Caco-2 (cell line): ENCODE data around the gene LMTK2. TPM values are rescaled to one million over a fixed set of nuclear protein-coding genes. Genes with fewer than 3 reads are reported as not detected.

Experiments used
- BruUV-seq: library from RNA; stranded (reverse); fragments of 400-500 nt; replicated peaks from 2 replicates; lab custom pipeline; 2021; lab: Mats Ljungman, UMichigan
- CTCF ChIA-PET: fragments of 300-600 bp; sonication (Branson Sonifier 250); formaldehyde crosslinking; loops from one replicate; lab custom pipeline; 2022; ENCODE audit warnings: antibody characterized with exemption; lab: Charles Lee
- POLR2A ChIA-PET: fragments of 300-600 bp; sonication (Branson Sonifier 250); formaldehyde crosslinking; loops from one replicate; lab custom pipeline; 2022; ENCODE audit warnings: antibody characterized with exemption; lab: Charles Lee
- DNase-seq, 2 experiments: peaks; one replicate each; pipeline versions ENCODE4 v3.0.0 to v3.0.0-alpha.2; 2020 to 2022
- H3K27me3 ChIP-seq: replicated peaks from 2 replicates; pipeline ENCODE4 v1.6.0; 2011; ENCODE audit warnings: low read length; ENCODE audit not compliant: control insufficient read depth, insufficient read depth
- H3K36me3 ChIP-seq: 2 replicates; pipeline ENCODE4 v1.5.1; 2011; ENCODE audit warnings: low read length; ENCODE audit not compliant: control insufficient read depth, insufficient read depth
- H3K4me1 ChIP-seq: fragments of 250-450 bp; sonication (Bioruptor Pico); 2 replicates; pipeline ENCODE4 v1.5.1; 2020; ENCODE audit warnings: mild to moderate bottlenecking
- H3K4me3 ChIP-seq: 2 replicates; pipeline ENCODE4 v1.5.1; 2011; ENCODE audit warnings: low read depth, mild to moderate bottlenecking, control low read depth, low read length
- H3K9me3 ChIP-seq: fragments of 250-450 bp; sonication (Bioruptor Pico); 2 replicates; pipeline ENCODE4 v1.5.1; 2020; ENCODE audit warnings: mild to moderate bottlenecking, moderate library complexity
- H3K27ac Mint-ChIP-seq: one replicate; pipeline ENCODE4 v1.8.0; 2022; ENCODE audit warnings: mixed read lengths; ENCODE audit not compliant: unreplicated experiment
- H3K27me3 Mint-ChIP-seq: one replicate; pipeline ENCODE4 v1.8.0; 2022; ENCODE audit warnings: mixed read lengths; ENCODE audit not compliant: insufficient read depth, unreplicated experiment
- H3K36me3 Mint-ChIP-seq: one replicate; pipeline ENCODE4 v1.8.0; 2022; ENCODE audit warnings: mild to moderate bottlenecking, mixed read lengths; ENCODE audit not compliant: insufficient read depth, unreplicated experiment
- H3K4me1 Mint-ChIP-seq: one replicate; pipeline ENCODE4 v1.8.0; 2022; ENCODE audit warnings: low read depth, mixed read lengths; ENCODE audit not compliant: unreplicated experiment
- H3K4me3 Mint-ChIP-seq: one replicate; pipeline ENCODE4 v1.8.0; 2022; ENCODE audit warnings: mild to moderate bottlenecking, moderate library complexity, mixed read lengths; ENCODE audit not compliant: unreplicated experiment
- H3K9me3 Mint-ChIP-seq: one replicate; pipeline ENCODE4 v1.8.0; 2022; ENCODE audit warnings: mixed read lengths; ENCODE audit not compliant: unreplicated experiment
- intact Hi-C: fragments of 100-400 bp; cut with micrococcal nuclease; formaldehyde crosslinking; loops from one replicate; pipeline ENCODE4 v1.10.0; 2022; ENCODE audit not compliant: unreplicated experiment
- total RNA-seq: library from RNA; stranded (reverse); gene quantifications from 2 replicates; pipeline ENCODE4 v1.2.3, GENCODE V29; 2022
- TF ChIP-seq, protein P1 (sequence below), 2 experiments: fragments of 200-600 bp in 1 of 2; IDR thresholded peaks; 1 replicate in 1 of 2; 2 replicates in 1 of 2; pipeline versions ENCODE4 v1.5.1 to v1.8.0; 2011 to 2022; ENCODE audit warnings: antibody characterized with exemption in 1 of 2, control low read depth in 1 of 2, inconsistent platforms in 1 of 2, low read depth in 1 of 2, low read length in 1 of 2, mild to moderate bottlenecking in 1 of 2, moderate library complexity in 1 of 2; ENCODE audit not compliant: insufficient read depth in 1 of 2, severe bottlenecking in 1 of 2, unreplicated experiment in 1 of 2

Gene LMTK2
- total RNA-seq, 1 experiment from 2014 or later, result 21.9 TPM

DNA sequence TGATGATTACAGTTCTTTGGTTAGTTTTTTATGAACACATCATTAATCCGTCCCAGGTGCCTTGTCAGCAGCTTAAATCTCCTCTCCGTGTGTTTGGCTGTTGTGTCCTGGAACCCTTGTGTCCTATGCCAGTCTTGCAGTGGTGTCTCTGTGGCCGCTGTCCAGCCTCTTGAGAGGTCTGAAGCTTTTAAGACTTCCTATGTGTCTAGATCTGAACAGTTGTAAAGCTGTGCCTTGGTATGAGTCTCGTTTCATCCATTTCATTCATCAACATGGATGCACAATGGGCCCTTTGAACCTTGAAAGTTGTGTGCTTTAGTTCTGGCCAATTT is 16.7 kb downstream of the LMTK2 start:
- Mint-ChIP-seq H3K27me3 (no peaks in the 10 kb centered on the region), H3K4me1 (no peaks in the 10 kb centered on the region), H3K4me3 (no peak overlapping the region), H3K36me3 (peaks cover 5% of the 10 kb centered on the region), H3K27ac (no peak overlapping the region), H3K9me3 (no peaks in the 10 kb centered on the region)
- ChIA-PET POLR2A (no interaction called here), CTCF (no interaction called here)
- Histone ChIP-seq H3K9me3 (no peaks in the 10 kb centered on the region), H3K27me3 (no peaks in the 10 kb centered on the region), H3K36me3 (no peaks in the 10 kb centered on the region), H3K4me3 (no peak overlapping the region), H3K4me1 (no peaks in the 10 kb centered on the region)
- intact Hi-C loops, result no loop called here
- no peak for DNase-seq
- no TSS peak for BruUV-seq
- TF ChIP-seq, protein P1, sequence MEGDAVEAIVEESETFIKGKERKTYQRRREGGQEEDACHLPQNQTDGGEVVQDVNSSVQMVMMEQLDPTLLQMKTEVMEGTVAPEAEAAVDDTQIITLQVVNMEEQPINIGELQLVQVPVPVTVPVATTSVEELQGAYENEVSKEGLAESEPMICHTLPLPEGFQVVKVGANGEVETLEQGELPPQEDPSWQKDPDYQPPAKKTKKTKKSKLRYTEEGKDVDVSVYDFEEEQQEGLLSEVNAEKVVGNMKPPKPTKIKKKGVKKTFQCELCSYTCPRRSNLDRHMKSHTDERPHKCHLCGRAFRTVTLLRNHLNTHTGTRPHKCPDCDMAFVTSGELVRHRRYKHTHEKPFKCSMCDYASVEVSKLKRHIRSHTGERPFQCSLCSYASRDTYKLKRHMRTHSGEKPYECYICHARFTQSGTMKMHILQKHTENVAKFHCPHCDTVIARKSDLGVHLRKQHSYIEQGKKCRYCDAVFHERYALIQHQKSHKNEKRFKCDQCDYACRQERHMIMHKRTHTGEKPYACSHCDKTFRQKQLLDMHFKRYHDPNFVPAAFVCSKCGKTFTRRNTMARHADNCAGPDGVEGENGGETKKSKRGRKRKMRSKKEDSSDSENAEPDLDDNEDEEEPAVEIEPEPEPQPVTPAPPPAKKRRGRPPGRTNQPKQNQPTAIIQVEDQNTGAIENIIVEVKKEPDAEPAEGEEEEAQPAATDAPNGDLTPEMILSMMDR (IDR thresholded peaks at IDR 0.05; ENCODE audit: insufficient read depth in 1 of 2, low read depth in 1 of 2, low read length in 1 of 2, severe bottlenecking in 1 of 2, unreplicated experiment in 1 of 2), result no peak

- no peak overlapping the region for H3K4me3 ChIP-seq
- ChIA-PET POLR2A (no interaction called here), CTCF (no interaction called here)
- H3K36me3 ChIP-seq, result no peaks in the 10 kb centered on the region
- no peaks in the 10 kb centered on the region for H3K27me3 Mint-ChIP-seq
- no peaks in the 10 kb centered on the region for H3K36me3 Mint-ChIP-seq
- peaks cover 6% of the 10 kb centered on the region for H3K4me1 ChIP-seq
- no peaks in the 10 kb centered on the region for H3K9me3 Mint-ChIP-seq
- H3K27ac Mint-ChIP-seq, result no peak overlapping the region
- no peak overlapping the region for H3K4me3 Mint-ChIP-seq
- H3K9me3 ChIP-seq, result no peaks in the 10 kb centered on the region
- BruUV-seq, result no TSS peak
- TF ChIP-seq, protein P1 (IDR thresholded peaks at IDR 0.05; ENCODE audit: insufficient read depth in 1 of 2, low read depth in 1 of 2, low read length in 1 of 2, severe bottlenecking in 1 of 2, unreplicated experiment in 1 of 2), result no peak
- H3K4me1 Mint-ChIP-seq, result peaks cover 12% of the 10 kb centered on the region
- no peak for DNase-seq
- intact Hi-C loops, result loop anchor here (1.0 kb wide), 1 partner anchor 19 kb away; no protein-coding TSS in a partner anchor
- H3K27me3 ChIP-seq, result no peaks in the 10 kb centered on the region
Measured at GRCh38 chr7:98125759-98126158, 19.1 kb downstream of the LMTK2 start.

GRCh38 chr7:98126311-98127142 is 19.9 kb downstream of the LMTK2 start:
- Mint-ChIP-seq H3K27ac (no peak overlapping the region), H3K9me3 (no peaks in the 10 kb centered on the region), H3K27me3 (no peaks in the 10 kb centered on the region), H3K4me1 (peaks cover 19% of the 10 kb centered on the region), H3K4me3 (no peak overlapping the region), H3K36me3 (no peaks in the 10 kb centered on the region)
- CTCF ChIA-PET, result no interaction called here
- Histone ChIP-seq H3K36me3 (no peaks in the 10 kb centered on the region), H3K4me3 (no peak overlapping the region), H3K27me3 (no peaks in the 10 kb centered on the region), H3K4me1 (peaks cover 14% of the 10 kb centered on the region), H3K9me3 (no peaks in the 10 kb centered on the region)
- POLR2A ChIA-PET, result no interaction called here
- intact Hi-C loops, result no loop called here
- no TSS peak for BruUV-seq
- TF ChIP-seq, protein P1 (IDR thresholded peaks at IDR 0.05; ENCODE audit: insufficient read depth in 1 of 2, low read depth in 1 of 2, low read length in 1 of 2, severe bottlenecking in 1 of 2, unreplicated experiment in 1 of 2), result no peak
- DNase-seq, result no peak
